Measurements from ENCODE around the gene MLIP. TPM values are rescaled to one million over a fixed set of nuclear protein-coding genes. Genes with fewer than 3 reads are reported as not detected.

Gene MLIP
- total RNA-seq, 1 experiment from 2014 or later = not detected

GRCh38 chr6:54173089-54173488, 61.8 kb downstream of the MLIP start:
- ChIA-PET POLR2A (no interaction called here), CTCF (no interaction called here)
- no peak overlapping the region for H3K4me3 ChIP-seq (ENCODE audit: low read depth in 2 of 2, low read length in 2 of 2)
- no peak overlapping the region for H3K27ac ChIP-seq (ENCODE audit: low read length)
- H3K4me1 ChIP-seq (ENCODE audit: control insufficient read depth, insufficient read depth, low read length) = no peaks in the 10 kb centered on the region
- no peak for TF ChIP-seq CTCF (IDR thresholded peaks at IDR 0.05)
- TF ChIP-seq POLR2AphosphoS5 (IDR thresholded peaks at IDR 0.05; ENCODE audit: low read depth, low read length) = no peak
- no peak for TF ChIP-seq TCF7L2 (IDR thresholded peaks at IDR 0.05; ENCODE audit: low read depth, low read length)
- TF ChIP-seq REST (IDR thresholded peaks at IDR 0.05; ENCODE audit: insufficient read depth in 1 of 2, low read depth in 2 of 2, low read length in 1 of 2) = no peak
- TF ChIP-seq SIN3A (IDR thresholded peaks at IDR 0.05; ENCODE audit: borderline replicate concordance, insufficient read depth, low read depth, low read length) = no peak
- no peaks in the 10 kb centered on the region for H3K9me3 ChIP-seq (ENCODE audit: control insufficient read depth, insufficient read depth, low read depth, low read length)
- BruUV-seq (replicated peaks) = no TSS peak
- ATAC-seq (no peak), DNase-seq (ENCODE audit: low read depth, low spot score) (no peak)
- in situ Hi-C loops (cut with HindIII; ENCODE audit: low pct_unique_long_range_greater_than_20kb, low sequenced_read_pairs) (no loop called here), intact Hi-C loops (cut with micrococcal nuclease; ENCODE audit: unreplicated experiment) (no loop called here)
- H3K27me3 ChIP-seq (ENCODE audit: control insufficient read depth, insufficient read depth, low read length) = no peaks in the 10 kb centered on the region
- no peaks in the 10 kb centered on the region for H3K36me3 ChIP-seq (ENCODE audit: control insufficient read depth, insufficient read depth, low read length)

GRCh38 chr6:54179152-54179551, 67.9 kb downstream of the MLIP start:
- DNase-seq (ENCODE audit: low read depth, low spot score) (no peak), ATAC-seq (no peak)
- Histone ChIP-seq H3K27ac (ENCODE audit: low read length) (no peak overlapping the region), H3K4me1 (ENCODE audit: control insufficient read depth, insufficient read depth, low read length) (no peaks in the 10 kb centered on the region), H3K36me3 (ENCODE audit: control insufficient read depth, insufficient read depth, low read length) (no peaks in the 10 kb centered on the region), H3K4me3 (ENCODE audit: low read depth in 2 of 2, low read length in 2 of 2) (no peak overlapping the region), H3K9me3 (ENCODE audit: control insufficient read depth, insufficient read depth, low read depth, low read length) (no peaks in the 10 kb centered on the region), H3K27me3 (ENCODE audit: control insufficient read depth, insufficient read depth, low read length) (no peaks in the 10 kb centered on the region)
- BruUV-seq (replicated peaks) = no TSS peak
- intact Hi-C loops (cut with micrococcal nuclease; ENCODE audit: unreplicated experiment) (no loop called here), in situ Hi-C loops (cut with HindIII; ENCODE audit: low pct_unique_long_range_greater_than_20kb, low sequenced_read_pairs) (no loop called here)
- TF ChIP-seq TCF7L2 (IDR thresholded peaks at IDR 0.05; ENCODE audit: low read depth, low read length) = no peak
- no peak for TF ChIP-seq POLR2AphosphoS5 (IDR thresholded peaks at IDR 0.05; ENCODE audit: low read depth, low read length)
- no peak for TF ChIP-seq CTCF (IDR thresholded peaks at IDR 0.05)
- no peak for TF ChIP-seq SIN3A (IDR thresholded peaks at IDR 0.05; ENCODE audit: borderline replicate concordance, insufficient read depth, low read depth, low read length)
- no peak for TF ChIP-seq REST (IDR thresholded peaks at IDR 0.05; ENCODE audit: insufficient read depth in 1 of 2, low read depth in 2 of 2, low read length in 1 of 2)
- POLR2A ChIA-PET = no interaction called here
- CTCF ChIA-PET = no interaction called here
